Measurements from ENCODE around the gene UBL3. TPM values are rescaled to one million over a fixed set of nuclear protein-coding genes. Genes with fewer than 3 reads are reported as not detected.

UBL3 gene
- total RNA-seq, 3 donors from 2014 or later (not counting 1 experiment from before 2014, with no cell fraction given), result 29.6 to 36.0 (median 31.5) TPM

DNA sequence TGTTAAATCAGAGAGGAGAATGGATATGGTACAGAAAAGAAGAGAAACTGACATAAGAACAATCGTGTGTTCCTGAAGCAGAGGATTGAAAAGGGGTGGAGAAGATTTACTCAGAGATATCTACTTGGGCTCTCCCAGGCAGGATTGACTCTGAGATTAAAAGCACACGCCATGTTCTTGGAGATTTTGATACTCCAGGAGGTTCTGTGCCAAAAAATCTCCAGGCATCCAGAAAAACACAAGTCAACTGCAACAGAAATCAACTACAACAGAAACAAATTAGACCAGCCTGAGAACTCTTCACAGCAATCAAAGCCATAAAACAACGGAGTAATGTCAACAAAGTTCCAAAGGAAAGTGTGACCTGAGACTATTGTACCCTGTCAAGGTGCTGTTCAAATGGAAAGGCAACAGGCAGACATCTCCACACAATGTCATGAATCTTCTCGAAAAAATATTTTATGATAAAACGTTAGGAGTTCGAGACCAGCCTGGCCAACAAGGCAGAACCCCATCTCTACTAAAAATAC, 104.2 kb downstream of the UBL3 start:
- Mint-ChIP-seq H3K27me3 (ENCODE audit: low read depth in 2 of 2) (peaks cover 10 to 20% of the 10 kb centered on the region in 2 donors), H3K27ac (no peak overlapping the region), H3K9me3 (no peaks in the 10 kb centered on the region), H3K4me1 (no peaks in the 10 kb centered on the region), H3K4me3 (no peak overlapping the region), H3K36me3 (no peaks in the 10 kb centered on the region)
- DNase-seq (no peak), ATAC-seq (no peak)
- no peaks in the 10 kb centered on the region for H3K36me3 ChIP-seq (ENCODE audit: control insufficient read depth, insufficient read depth, low read length)
- TF ChIP-seq, protein P1, sequence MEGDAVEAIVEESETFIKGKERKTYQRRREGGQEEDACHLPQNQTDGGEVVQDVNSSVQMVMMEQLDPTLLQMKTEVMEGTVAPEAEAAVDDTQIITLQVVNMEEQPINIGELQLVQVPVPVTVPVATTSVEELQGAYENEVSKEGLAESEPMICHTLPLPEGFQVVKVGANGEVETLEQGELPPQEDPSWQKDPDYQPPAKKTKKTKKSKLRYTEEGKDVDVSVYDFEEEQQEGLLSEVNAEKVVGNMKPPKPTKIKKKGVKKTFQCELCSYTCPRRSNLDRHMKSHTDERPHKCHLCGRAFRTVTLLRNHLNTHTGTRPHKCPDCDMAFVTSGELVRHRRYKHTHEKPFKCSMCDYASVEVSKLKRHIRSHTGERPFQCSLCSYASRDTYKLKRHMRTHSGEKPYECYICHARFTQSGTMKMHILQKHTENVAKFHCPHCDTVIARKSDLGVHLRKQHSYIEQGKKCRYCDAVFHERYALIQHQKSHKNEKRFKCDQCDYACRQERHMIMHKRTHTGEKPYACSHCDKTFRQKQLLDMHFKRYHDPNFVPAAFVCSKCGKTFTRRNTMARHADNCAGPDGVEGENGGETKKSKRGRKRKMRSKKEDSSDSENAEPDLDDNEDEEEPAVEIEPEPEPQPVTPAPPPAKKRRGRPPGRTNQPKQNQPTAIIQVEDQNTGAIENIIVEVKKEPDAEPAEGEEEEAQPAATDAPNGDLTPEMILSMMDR (IDR thresholded peaks at IDR 0.05), result no peak
- no peak overlapping the region for H3K27ac ChIP-seq (ENCODE audit: low read length)
- no peaks in the 10 kb centered on the region for H3K9me3 ChIP-seq (ENCODE audit: control insufficient read depth, insufficient read depth, low read length)
- intact Hi-C loops (cut with micrococcal nuclease), result no loop called here
- H3K4me3 ChIP-seq (ENCODE audit: low read length), result no peak overlapping the region
- 81% methylated on average over 6 of the region's 6 CpGs for WGBS (ENCODE audit: insufficient coverage)
- no peaks in the 10 kb centered on the region for H3K27me3 ChIP-seq (ENCODE audit: control insufficient read depth, insufficient read depth, low read length)
- H3K4me1 ChIP-seq (ENCODE audit: control insufficient read depth, insufficient read depth, low read length), result no peaks in the 10 kb centered on the region

DNA sequence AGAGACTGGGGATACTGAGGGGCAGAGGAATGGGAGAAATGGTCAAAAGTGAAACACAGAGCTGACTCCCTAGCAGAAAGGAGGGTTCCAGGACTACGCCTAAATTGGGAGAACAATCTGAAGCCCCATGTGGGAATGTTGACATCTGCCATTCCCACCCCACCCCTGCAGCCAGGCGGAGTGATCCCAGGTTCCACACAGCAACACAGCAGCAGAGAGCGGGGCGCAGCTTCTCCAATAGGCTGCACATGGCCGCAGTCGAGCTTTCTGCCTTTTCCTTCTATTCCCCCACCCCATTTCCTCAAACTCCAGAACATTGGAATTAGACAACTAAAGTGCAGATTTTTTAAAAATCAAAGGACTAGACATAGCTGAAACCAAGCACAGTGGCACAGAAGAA, 104.7 kb downstream of the UBL3 start:
- Mint-ChIP-seq H3K27me3 (ENCODE audit: low read depth in 2 of 2) (peaks cover 10 to 20% of the 10 kb centered on the region in 2 donors), H3K27ac (no peak overlapping the region), H3K4me3 (no peak overlapping the region), H3K36me3 (no peaks in the 10 kb centered on the region), H3K9me3 (no peaks in the 10 kb centered on the region), H3K4me1 (no peaks in the 10 kb centered on the region)
- Histone ChIP-seq H3K4me1 (ENCODE audit: control insufficient read depth, insufficient read depth, low read length) (no peaks in the 10 kb centered on the region), H3K27ac (ENCODE audit: low read length) (no peak overlapping the region), H3K9me3 (ENCODE audit: control insufficient read depth, insufficient read depth, low read length) (no peaks in the 10 kb centered on the region), H3K4me3 (ENCODE audit: low read length) (no peak overlapping the region), H3K36me3 (ENCODE audit: control insufficient read depth, insufficient read depth, low read length) (no peaks in the 10 kb centered on the region), H3K27me3 (ENCODE audit: control insufficient read depth, insufficient read depth, low read length) (no peaks in the 10 kb centered on the region)
- 96% methylated on average over 6 of the region's 6 CpGs for WGBS (ENCODE audit: insufficient coverage)
- intact Hi-C loops (cut with micrococcal nuclease), result no loop called here
- ATAC-seq (no peak), DNase-seq (no peak)
- TF ChIP-seq, protein P1 (IDR thresholded peaks at IDR 0.05), result no peak

DNA sequence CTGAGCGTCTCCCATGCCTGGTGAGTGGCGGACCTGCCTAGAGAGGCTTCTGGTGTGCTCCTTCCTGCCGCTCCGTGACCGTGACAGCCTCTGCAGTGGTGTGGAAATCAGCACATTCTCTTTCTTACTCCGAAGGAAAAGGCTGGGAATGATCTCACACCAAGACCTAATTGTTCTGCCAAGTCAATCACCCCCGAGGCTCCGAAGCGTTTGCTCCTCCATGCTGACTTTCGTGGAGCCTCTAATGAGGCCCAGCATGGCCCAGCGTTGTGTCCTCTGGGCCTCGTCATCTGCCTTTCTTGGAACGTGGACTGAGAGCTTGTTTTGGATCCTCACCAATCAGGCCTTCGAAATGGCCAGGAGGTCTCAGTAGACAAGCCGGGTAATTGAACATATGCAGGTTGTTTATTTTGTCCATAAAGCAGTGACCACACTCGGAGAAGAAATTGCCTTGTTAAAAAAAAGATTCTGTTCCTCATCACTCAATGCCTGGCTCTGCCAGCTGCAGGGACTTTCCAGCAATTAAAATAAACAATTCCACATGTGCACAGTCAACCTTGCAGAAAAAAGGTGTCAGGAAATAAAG, 107.1 kb downstream of the UBL3 start:
- Histone ChIP-seq H3K36me3 (ENCODE audit: control insufficient read depth, insufficient read depth, low read length) (no peaks in the 10 kb centered on the region), H3K27me3 (ENCODE audit: control insufficient read depth, insufficient read depth, low read length) (no peaks in the 10 kb centered on the region), H3K9me3 (ENCODE audit: control insufficient read depth, insufficient read depth, low read length) (no peaks in the 10 kb centered on the region), H3K4me1 (ENCODE audit: control insufficient read depth, insufficient read depth, low read length) (no peaks in the 10 kb centered on the region), H3K27ac (ENCODE audit: low read length) (no peak overlapping the region), H3K4me3 (ENCODE audit: low read length) (no peak overlapping the region)
- no peaks in the 10 kb centered on the region for H3K36me3 Mint-ChIP-seq
- TF ChIP-seq, protein P1 (IDR thresholded peaks at IDR 0.05), result no peak
- no peak overlapping the region for H3K4me3 Mint-ChIP-seq
- no peak overlapping the region for H3K27ac Mint-ChIP-seq
- H3K4me1 Mint-ChIP-seq, result no peaks in the 10 kb centered on the region
- WGBS (ENCODE audit: insufficient coverage), result 91% methylated on average over 16 of the region's 16 CpGs
- H3K9me3 Mint-ChIP-seq, result no peaks in the 10 kb centered on the region
- no peak for DNase-seq
- intact Hi-C loops (cut with micrococcal nuclease), result no loop called here
- no peak for ATAC-seq
- peaks cover 7 to 20% of the 10 kb centered on the region in 2 donors for H3K27me3 Mint-ChIP-seq (ENCODE audit: low read depth in 2 of 2)

DNA sequence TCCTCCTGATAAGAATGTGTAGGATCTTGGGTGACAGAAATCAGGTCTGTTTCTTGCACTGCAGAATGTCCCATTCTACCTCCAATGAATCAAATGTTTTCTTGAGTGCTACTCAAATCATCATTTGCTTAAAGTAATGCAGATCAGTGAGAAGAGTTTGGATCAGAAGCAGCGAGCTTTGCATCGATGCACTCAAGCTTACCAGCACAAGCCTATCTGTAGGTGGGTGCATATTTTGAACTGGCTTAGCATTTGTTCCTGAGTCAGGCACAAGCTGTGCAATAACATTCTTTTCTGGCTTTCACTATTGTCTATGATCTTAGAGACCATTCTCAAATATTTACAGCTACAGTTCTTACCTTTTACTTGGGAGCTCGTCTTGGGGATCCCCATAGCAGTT, 109.5 kb downstream of the UBL3 start:
- no peak overlapping the region for H3K27ac Mint-ChIP-seq
- no peaks in the 10 kb centered on the region for H3K27me3 ChIP-seq (ENCODE audit: control insufficient read depth, insufficient read depth, low read length)
- no peaks in the 10 kb centered on the region for H3K36me3 ChIP-seq (ENCODE audit: control insufficient read depth, insufficient read depth, low read length)
- no peaks in the 10 kb centered on the region for H3K36me3 Mint-ChIP-seq
- no peaks in the 10 kb centered on the region for H3K9me3 Mint-ChIP-seq
- no peak overlapping the region for H3K27ac ChIP-seq (ENCODE audit: low read length)
- no peak for ATAC-seq
- H3K4me1 Mint-ChIP-seq, result no peaks in the 10 kb centered on the region
- no peaks in the 10 kb centered on the region for H3K9me3 ChIP-seq (ENCODE audit: control insufficient read depth, insufficient read depth, low read length)
- no peak overlapping the region for H3K4me3 ChIP-seq (ENCODE audit: low read length)
- H3K4me1 ChIP-seq (ENCODE audit: control insufficient read depth, insufficient read depth, low read length), result no peaks in the 10 kb centered on the region
- H3K27me3 Mint-ChIP-seq (ENCODE audit: low read depth in 2 of 2), result peaks cover 7 to 20% of the 10 kb centered on the region in 2 donors
- TF ChIP-seq, protein P1 (IDR thresholded peaks at IDR 0.05), result no peak
- H3K4me3 Mint-ChIP-seq, result no peak overlapping the region
- 77% methylated on average over 3 of the region's 3 CpGs for WGBS (ENCODE audit: insufficient coverage)
- no peak for DNase-seq
- intact Hi-C loops (cut with micrococcal nuclease), result no loop called here

Measured in natural killer cell (primary cell).